A549 (cell line): ENCODE results near the gene PKP2. TPM values are rescaled to one million over a fixed set of nuclear protein-coding genes. Genes with fewer than 3 reads are reported as not detected.

ENCODE experiments used
- ATAC-seq, 2 experiments: fragments of 200-7000 bp in 1 of 2; fragments of >200 bp in 1 of 2; cut with Nextera tagmentation in 1 of 2; cut with Tn5 transposase in 1 of 2; 3 replicates each; pipeline versions ENCODE4 v1.8.0 to v1.9.1; 2018 to 2020; ENCODE audit warnings: mild to moderate bottlenecking in 1 of 2, moderate library complexity in 1 of 2
- CTCF ChIA-PET: fragments of 300-600 bp; sonication (Branson Sonifier 250); formaldehyde crosslinking; extraction: SDS; loops from one replicate; lab custom pipeline; 2021; ENCODE audit warnings: antibody characterized with exemption, inconsistent platforms; lab: Yijun Ruan, JAX
- POLR2A ChIA-PET: fragments of 350-600 bp; formaldehyde crosslinking; extraction: SDS; loops from one replicate; lab custom pipeline; 2021; ENCODE audit warnings: antibody characterized with exemption, inconsistent platforms; lab: Yijun Ruan, JAX
- DNase-seq, 2 experiments: peaks; one replicate each; pipeline versions ENCODE4 v3.0.0 to v3.0.0-alpha.2; 2011 to 2016; ENCODE audit warnings: low read depth in 1 of 2, low spot score in 1 of 2
- FAIRE-seq: peaks from 2 replicates; lab custom pipeline; 2011; peaks lifted over from hg19 to GRCh38; lab: Jason Lieb, UNC
- H3K27ac ChIP-seq, 2 experiments: fragments of >200 bp; sonication (Bioruptor Twin); formaldehyde crosslinking; 3 replicates each; pipeline ENCODE4 v1.5.1; 2016 to 2017
- H3K4me1 ChIP-seq: fragments of >200 bp; sonication (Bioruptor Twin); formaldehyde crosslinking; 3 replicates; pipeline ENCODE4 v1.6.1; 2016
- H3K4me2 ChIP-seq: fragments of >200 bp; sonication (Bioruptor Twin); formaldehyde crosslinking; 3 replicates; pipeline ENCODE4 v1.6.1; 2016
- H3K4me3 ChIP-seq: fragments of >200 bp; sonication (Bioruptor Twin); formaldehyde crosslinking; 3 replicates; pipeline ENCODE4 v1.5.1; 2016
- H3K9me3 ChIP-seq: fragments of >200 bp; sonication (Bioruptor Twin); formaldehyde crosslinking; 3 replicates; pipeline ENCODE4 v1.6.1; 2016
- ATOH8 ChIP-seq: fragments of 250-450 bp; sonication (Bioruptor Pico); IDR thresholded peaks from 2 replicates; pipeline ENCODE4 v1.5.0; 2020; ENCODE audit warnings: low read depth, mild to moderate bottlenecking, moderate library complexity
- BHLHE40 ChIP-seq: IDR thresholded peaks from 2 replicates; pipeline ENCODE4 v1.6.1; 2012; ENCODE audit warnings: low read depth, low read length, inconsistent platforms
- CBX2 ChIP-seq: fragments of 200-600 bp; sonication (generic); IDR thresholded peaks from 2 replicates; pipeline ENCODE4 v1.6.1; 2016; ENCODE audit warnings: low read depth, mild to moderate bottlenecking, borderline replicate concordance
- CEBPB ChIP-seq, 2 experiments: fragments of >200 bp in 1 of 2; sonication (Bioruptor Twin) in 1 of 2; formaldehyde crosslinking in 1 of 2; IDR thresholded peaks; 2 replicates each; pipeline ENCODE4 v1.6.1; 2012 to 2016
- CHD2 ChIP-seq: fragments of 150-350 bp; IDR thresholded peaks from 2 replicates; pipeline ENCODE4 v1.6.1; 2014; ENCODE audit warnings: low read length; ENCODE audit not compliant: partially characterized antibody
- CHD4 ChIP-seq: fragments of 200-600 bp; sonication (generic); IDR thresholded peaks from 2 replicates; pipeline ENCODE4 v1.6.1; 2016; ENCODE audit warnings: antibody characterized with exemption, mild to moderate bottlenecking, borderline replicate concordance
- CTCF ChIP-seq: fragments of >200 bp; sonication (Bioruptor Twin); formaldehyde crosslinking; IDR thresholded peaks from 3 replicates; pipeline ENCODE4 v1.5.1; 2016
- EHMT2 ChIP-seq: fragments of 200-600 bp; sonication (generic); IDR thresholded peaks from 2 replicates; pipeline ENCODE4 v1.6.1; 2016; ENCODE audit warnings: antibody characterized with exemption, low read depth, mild to moderate bottlenecking, moderate library complexity
- ESRRA ChIP-seq: fragments of 150-350 bp; IDR thresholded peaks from 2 replicates; pipeline ENCODE4 v1.6.1; 2014; ENCODE audit warnings: mild to moderate bottlenecking, low read length, borderline replicate concordance
- FOSB ChIP-seq: fragments of 250-450 bp; sonication (Bioruptor Pico); IDR thresholded peaks from 2 replicates; pipeline ENCODE4 v1.5.0; 2020; ENCODE audit warnings: mild to moderate bottlenecking, moderate library complexity
- FOXS1 ChIP-seq: fragments of 250-450 bp; sonication (Bioruptor Pico); IDR thresholded peaks from 2 replicates; pipeline ENCODE4 v1.5.0; 2020; ENCODE audit warnings: mild to moderate bottlenecking, moderate library complexity
- HES2 ChIP-seq: fragments of >200 bp; sonication (Bioruptor Twin); formaldehyde crosslinking; IDR thresholded peaks from 2 replicates; pipeline ENCODE4 v1.6.1; 2016
- HOXA7 ChIP-seq: fragments of 250-450 bp; sonication (Bioruptor Pico); IDR thresholded peaks from 2 replicates; pipeline ENCODE4 v1.5.0; 2020; ENCODE audit warnings: mild to moderate bottlenecking, moderate library complexity
- HOXB13 ChIP-seq: fragments of 250-450 bp; sonication (Bioruptor Pico); IDR thresholded peaks from 2 replicates; pipeline ENCODE4 v1.5.0; 2020; ENCODE audit warnings: low read depth, mild to moderate bottlenecking, moderate library complexity
- HOXB5 ChIP-seq: fragments of 250-450 bp; sonication (Bioruptor Pico); IDR thresholded peaks from 2 replicates; pipeline ENCODE4 v1.5.0; 2020; ENCODE audit warnings: mild to moderate bottlenecking, moderate library complexity
- JUN ChIP-seq, 2 experiments: fragments of >200 bp; sonication (Bioruptor Twin); formaldehyde crosslinking; IDR thresholded peaks; 2 replicates in 1 of 2; 3 replicates in 1 of 2; pipeline ENCODE4 v1.6.1; 2016 to 2017
- KDM1A ChIP-seq: fragments of 200-600 bp; sonication (generic); IDR thresholded peaks from 2 replicates; pipeline ENCODE4 v1.6.1; 2016; ENCODE audit warnings: low read depth, mild to moderate bottlenecking
- KDM5A ChIP-seq: fragments of 200-600 bp; sonication (generic); IDR thresholded peaks from 2 replicates; pipeline ENCODE4 v1.6.1; 2016; ENCODE audit warnings: antibody characterized with exemption, mild to moderate bottlenecking
- MAZ ChIP-seq: fragments of 150-350 bp; IDR thresholded peaks from 2 replicates; pipeline ENCODE4 v1.6.1; 2014; ENCODE audit warnings: antibody characterized with exemption, low read depth, low read length, borderline replicate concordance
- MYC ChIP-seq: IDR thresholded peaks from 2 replicates; pipeline ENCODE4 v1.6.1; 2012; ENCODE audit warnings: mild to moderate bottlenecking, inconsistent platforms, low read length, improper control_type of control experiment, borderline replicate concordance
- NPAS2 ChIP-seq: fragments of 250-450 bp; sonication (Bioruptor Pico); IDR thresholded peaks from 2 replicates; pipeline ENCODE4 v1.8.0; 2022; ENCODE audit warnings: mild to moderate bottlenecking, moderate library complexity, borderline replicate concordance
- NR3C1 ChIP-seq: fragments of >200 bp; sonication (Bioruptor Twin); formaldehyde crosslinking; IDR thresholded peaks from 3 replicates; pipeline ENCODE4 v1.6.1; 2017
- PBX3 ChIP-seq: IDR thresholded peaks from 2 replicates; pipeline ENCODE4 v1.6.1; 2012
- POLR2A ChIP-seq: IDR thresholded peaks from 2 replicates; pipeline ENCODE4 v1.6.1; 2012; ENCODE audit warnings: mild to moderate bottlenecking, low read length
- POLR2AphosphoS2 ChIP-seq: conservative IDR thresholded peaks from 2 replicates; pipeline ENCODE4 v1.6.1; 2012; ENCODE audit warnings: low read length, improper control_type of control experiment, inconsistent platforms
- RCOR1 ChIP-seq: fragments of 150-350 bp; IDR thresholded peaks from 2 replicates; pipeline ENCODE4 v1.6.1; 2014; ENCODE audit warnings: antibody characterized with exemption, low read length, low read depth
- RFX5 ChIP-seq: fragments of 450-650 bp; IDR thresholded peaks from 2 replicates; pipeline ENCODE4 v1.7.1; 2014; ENCODE audit warnings: antibody characterized with exemption, mild to moderate bottlenecking, moderate library complexity
- RNF2 ChIP-seq: fragments of 200-600 bp; sonication (generic); IDR thresholded peaks from 2 replicates; pipeline ENCODE4 v1.6.1; 2016; ENCODE audit warnings: low read depth, mild to moderate bottlenecking, antibody characterized with exemption, moderate library complexity, borderline replicate concordance
- SREBF2 ChIP-seq: fragments of 450-650 bp; IDR thresholded peaks from 2 replicates; pipeline ENCODE4 v1.6.1; 2014; ENCODE audit warnings: mild to moderate bottlenecking, moderate library complexity
- TFCP2L1 ChIP-seq: fragments of 250-450 bp; sonication (Bioruptor Pico); IDR thresholded peaks from 2 replicates; pipeline ENCODE4 v1.5.0; 2021; ENCODE audit warnings: mild to moderate bottlenecking
- USF2 ChIP-seq: fragments of 450-650 bp; IDR thresholded peaks from 2 replicates; pipeline ENCODE4 v1.6.1; 2014; ENCODE audit warnings: antibody characterized with exemption
- ZC3H11A ChIP-seq: fragments of 450-650 bp; IDR thresholded peaks from 2 replicates; pipeline ENCODE4 v1.6.1; 2014; ENCODE audit warnings: antibody characterized with exemption, mild to moderate bottlenecking
- WGBS: methylation state at CpG from one replicate; pipeline ENCODE4 v1.1.6; 2017; ENCODE audit errors: missing lambda C conversion rate; 5-methylcytosine and 5-hydroxymethylcytosine counted together
- polyA plus RNA-seq, 4 experiments: library from polyadenylated mRNA; depleted of rRNA in 3 of 4; stranded (reverse); fragments of >200 nt; fragmentation: RNase III in 1 of 4; extraction: RNeasy Plus Mini Kit Qiagen cat#74134 plus additional on column Dnase treatment in 1 of 4; gene quantifications; 2 replicates in 3 of 4; 3 replicates in 1 of 4; pipeline ENCODE4 v1.2.3, GENCODE V29; 2011 to 2017

PKP2 gene
- polyA plus RNA-seq, 2 of the 4 experiments (the other 2 are of a cell fraction), result 2.3 to 7.1 TPM

GRCh38 chr12:32884962-32885361 is 11.6 kb downstream of the PKP2 start:
- ATAC-seq (no peak), FAIRE-seq (no peak), DNase-seq (no peak)
- Histone ChIP-seq H3K9me3 (no peaks in the 10 kb centered on the region), H3K27ac (no peak overlapping the region), H3K4me1 (0 out of 3 replicates have a peak, but pooled peaks cover 4% of the 10 kb centered on the region), H3K4me3 (no peak overlapping the region), H3K4me2 (no peak overlapping the region)
- POLR2A ChIA-PET, result no interaction called here
- 79% methylated on average over 4 of the region's 4 CpGs for WGBS
- CTCF ChIA-PET, result no interaction called here
- no peak for TF ChIP-seq POLR2A
- no peak for TF ChIP-seq ESRRA
- no peak for TF ChIP-seq CEBPB (IDR thresholded peaks at IDR 0.05)
- TF ChIP-seq FOSB (CRISPR knock-in tag), result no peak
- no peak for TF ChIP-seq CHD2
- TF ChIP-seq HES2, result no peak
- TF ChIP-seq MAZ, result no peak
- no peak for TF ChIP-seq RNF2
- no peak for TF ChIP-seq USF2
- TF ChIP-seq FOXS1 (CRISPR knock-in tag), result no peak
- no peak for TF ChIP-seq RCOR1
- no peak for TF ChIP-seq MYC
- TF ChIP-seq KDM1A, result no peak
- TF ChIP-seq JUN (IDR thresholded peaks at IDR 0.05), result no peak
- TF ChIP-seq HOXB13 (CRISPR knock-in tag), result no peak

- POLR2A ChIA-PET, result no interaction called here
- CTCF ChIA-PET, result interaction anchor here (0.6 kb wide), 1 partner anchor 994 kb away, joined by 3 read pairs; no protein-coding TSS in a partner anchor
- Histone ChIP-seq H3K4me2 (no peak overlapping the region), H3K9me3 (no peaks in the 10 kb centered on the region), H3K4me3 (no peak overlapping the region), H3K4me1 (no peaks in the 10 kb centered on the region), H3K27ac (no peak overlapping the region)
- FAIRE-seq (no peak), DNase-seq (no peak), ATAC-seq (no peak)
- 89% methylated on average over 7 of the region's 7 CpGs for WGBS
- TF ChIP-seq KDM5A (no peak), NPAS2 (CRISPR knock-in tag) (no peak), ATOH8 (CRISPR knock-in tag) (no peak), JUN (IDR thresholded peaks at IDR 0.05) (no peak), EHMT2 (no peak), PBX3 (no peak), KDM1A (no peak), CBX2 (no peak), BHLHE40 (no peak), SREBF2 (no peak)
These were observed 14.9 kb downstream of the PKP2 start for GRCh38 chr12:32881702-32882101.

GRCh38 chr12:32881107-32881506 is 15.5 kb downstream of the PKP2 start:
- ChIA-PET CTCF (no interaction called here), POLR2A (no interaction called here)
- Histone ChIP-seq H3K4me3 (no peak overlapping the region), H3K9me3 (no peaks in the 10 kb centered on the region), H3K4me2 (no peak overlapping the region), H3K27ac (no peak overlapping the region), H3K4me1 (no peaks in the 10 kb centered on the region)
- ATAC-seq, result no peak
- no peak for FAIRE-seq
- 75% methylated on average over 3 of the region's 3 CpGs for WGBS
- DNase-seq, result no peak
- no peak for TF ChIP-seq BHLHE40
- TF ChIP-seq NR3C1, result no peak
- no peak for TF ChIP-seq KDM1A
- no peak for TF ChIP-seq RFX5
- TF ChIP-seq HOXA7 (CRISPR knock-in tag), result no peak
- TF ChIP-seq ZC3H11A, result no peak
- no peak for TF ChIP-seq CHD4
- no peak for TF ChIP-seq HOXB5 (CRISPR knock-in tag)
- TF ChIP-seq POLR2AphosphoS2, result no peak
- TF ChIP-seq TFCP2L1 (CRISPR knock-in tag), result no peak
- TF ChIP-seq CTCF, result no peak
- no peak for TF ChIP-seq NPAS2 (CRISPR knock-in tag)
